ENCODE measurements around the gene ZNF740.

DNA sequence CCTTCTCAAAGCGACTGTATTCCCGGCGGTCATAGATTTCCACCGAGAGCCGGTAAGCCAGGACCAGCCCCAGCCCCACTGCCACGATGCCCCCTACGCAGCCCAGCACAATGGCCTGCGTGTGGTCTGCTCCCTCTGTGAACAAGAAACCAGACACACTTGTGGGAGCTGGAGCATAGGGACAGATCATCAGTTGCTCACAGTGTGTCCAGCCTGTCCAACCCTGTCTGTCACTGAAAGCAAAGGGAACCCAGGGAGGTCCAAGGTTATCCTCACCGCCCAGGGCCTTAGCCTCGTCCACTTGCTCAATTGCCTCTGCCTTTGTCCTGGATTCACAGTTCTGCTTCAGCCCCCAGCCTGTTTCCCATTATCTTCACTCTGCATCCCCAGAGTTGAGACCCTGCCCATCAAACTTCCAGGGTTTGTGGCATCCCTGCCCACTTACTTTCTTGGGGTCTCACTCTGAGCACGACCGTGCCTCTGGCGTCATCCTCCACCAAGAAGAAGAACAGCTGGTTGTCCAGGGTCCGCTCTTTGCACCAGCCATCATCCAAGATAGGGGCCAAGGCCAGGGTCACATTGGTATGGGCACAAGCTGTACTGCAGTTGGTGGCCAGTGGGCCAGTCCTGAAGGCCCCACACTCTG, 11.5 kb downstream of the ZNF740 start:
- no peak for TF ChIP-seq FOXM1 (IDR thresholded peaks at IDR 0.05; ENCODE audit: borderline replicate concordance, low read depth)
- TF ChIP-seq MAX (IDR thresholded peaks at IDR 0.05): no peak
- no peak for TF ChIP-seq TAF1 (IDR thresholded peaks at IDR 0.05; ENCODE audit: low read depth)
- TF ChIP-seq RAD21 (IDR thresholded peaks at IDR 0.05; ENCODE audit: low read depth): no peak
- no peak for TF ChIP-seq CEBPB (IDR thresholded peaks at IDR 0.05)

Measured in Ishikawa (cell line).